ENCODE data around the gene CRELD1. TPM values are rescaled to one million over a fixed set of nuclear protein-coding genes. Genes with fewer than 3 reads are reported as not detected.

The CRELD1 gene
- total RNA-seq, 2 donors from 2014 or later: 19.8 to 23.6 TPM

DNA sequence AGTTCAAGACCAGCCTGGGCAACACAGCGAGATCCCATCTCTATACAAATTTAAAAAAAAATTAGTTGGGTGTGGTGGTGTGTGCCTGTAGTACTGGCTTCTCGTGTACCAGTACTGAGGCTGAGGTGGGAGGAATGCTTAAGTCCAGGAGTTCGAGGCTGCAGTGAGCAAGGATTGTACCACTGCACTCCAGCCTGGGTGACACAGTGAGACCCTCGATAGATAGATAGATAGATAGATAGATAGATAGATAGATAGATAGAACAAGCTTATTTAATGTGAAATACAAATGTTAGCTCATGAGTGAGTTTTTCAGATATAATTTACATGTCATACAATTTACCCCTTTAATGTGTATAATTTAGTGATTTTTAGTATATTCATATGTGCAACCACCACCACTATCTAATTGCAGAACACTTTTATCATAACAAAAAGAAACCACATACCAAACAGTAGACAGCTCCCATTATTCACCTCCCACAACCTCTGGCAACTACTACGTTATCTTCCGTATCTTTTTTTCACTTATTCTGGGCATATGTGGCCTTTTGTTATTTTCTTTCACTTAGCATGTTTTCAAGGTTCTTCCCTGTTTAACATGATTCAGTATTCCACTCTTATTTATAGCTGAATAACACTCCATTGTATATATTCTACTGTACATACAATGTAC lies 31.7 kb downstream of the CRELD1 start:
- DNase-seq (no peak), ATAC-seq (no peak)
- WGBS, 2 donors: 84 to 95% methylated on average over 6 of the region's 6 CpGs
- Histone ChIP-seq H3K4me3 (no peak overlapping the region), H3K9me3 (no peaks in the 10 kb centered on the region), H3K4me1 (no peaks in the 10 kb centered on the region), H3K36me3 (replicated peaks in 1 of 2; ENCODE audit: insufficient read depth in 1 of 2, low read depth in 2 of 2) (peaks cover 0 to 18% of the 10 kb centered on the region in 2 donors), H3K27me3 (no peaks in the 10 kb centered on the region), H3K27ac (no peak overlapping the region)
- TF ChIP-seq, protein P1, sequence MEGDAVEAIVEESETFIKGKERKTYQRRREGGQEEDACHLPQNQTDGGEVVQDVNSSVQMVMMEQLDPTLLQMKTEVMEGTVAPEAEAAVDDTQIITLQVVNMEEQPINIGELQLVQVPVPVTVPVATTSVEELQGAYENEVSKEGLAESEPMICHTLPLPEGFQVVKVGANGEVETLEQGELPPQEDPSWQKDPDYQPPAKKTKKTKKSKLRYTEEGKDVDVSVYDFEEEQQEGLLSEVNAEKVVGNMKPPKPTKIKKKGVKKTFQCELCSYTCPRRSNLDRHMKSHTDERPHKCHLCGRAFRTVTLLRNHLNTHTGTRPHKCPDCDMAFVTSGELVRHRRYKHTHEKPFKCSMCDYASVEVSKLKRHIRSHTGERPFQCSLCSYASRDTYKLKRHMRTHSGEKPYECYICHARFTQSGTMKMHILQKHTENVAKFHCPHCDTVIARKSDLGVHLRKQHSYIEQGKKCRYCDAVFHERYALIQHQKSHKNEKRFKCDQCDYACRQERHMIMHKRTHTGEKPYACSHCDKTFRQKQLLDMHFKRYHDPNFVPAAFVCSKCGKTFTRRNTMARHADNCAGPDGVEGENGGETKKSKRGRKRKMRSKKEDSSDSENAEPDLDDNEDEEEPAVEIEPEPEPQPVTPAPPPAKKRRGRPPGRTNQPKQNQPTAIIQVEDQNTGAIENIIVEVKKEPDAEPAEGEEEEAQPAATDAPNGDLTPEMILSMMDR (IDR thresholded peaks at IDR 0.05): no peak
- no peak for TF ChIP-seq POLR2A (IDR thresholded peaks at IDR 0.05)
- intact Hi-C loops (cut with DNase I): no loop called here

DNA sequence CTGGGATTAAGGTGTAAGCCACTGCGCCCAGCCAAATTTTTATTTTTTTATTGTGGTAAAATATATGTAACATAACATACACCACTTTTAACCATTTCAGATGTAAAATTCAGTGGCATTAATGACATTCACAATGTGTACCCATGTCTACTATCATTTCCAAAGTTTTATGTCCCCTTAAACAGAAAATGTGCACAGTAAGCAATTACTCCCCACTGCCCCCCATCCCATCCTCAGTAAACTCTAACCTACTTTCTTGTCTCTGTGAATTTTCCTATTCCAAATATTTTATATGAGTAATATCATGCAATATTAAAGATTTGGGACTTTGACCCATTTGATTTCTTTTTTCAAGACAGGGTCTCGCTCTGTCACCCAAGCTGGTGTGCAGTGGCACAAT lies 33.2 kb downstream of the CRELD1 start:
- WGBS, 2 donors: 92 to 100% methylated on average over 2 of the region's 2 CpGs
- H3K4me1 ChIP-seq: no peaks in the 10 kb centered on the region
- ATAC-seq (no peak), DNase-seq (no peak)
- intact Hi-C loops (cut with DNase I): no loop called here
- H3K9me3 ChIP-seq: no peaks in the 10 kb centered on the region
- no peak for TF ChIP-seq POLR2A (IDR thresholded peaks at IDR 0.05)
- TF ChIP-seq, protein P1 (IDR thresholded peaks at IDR 0.05): no peak
- H3K4me3 ChIP-seq: no peak overlapping the region
- peaks cover 0 to 24% of the 10 kb centered on the region in 2 donors for H3K36me3 ChIP-seq (replicated peaks in 1 of 2; ENCODE audit: insufficient read depth in 1 of 2, low read depth in 2 of 2)
- H3K27me3 ChIP-seq: no peaks in the 10 kb centered on the region
- H3K27ac ChIP-seq: no peak overlapping the region

DNA sequence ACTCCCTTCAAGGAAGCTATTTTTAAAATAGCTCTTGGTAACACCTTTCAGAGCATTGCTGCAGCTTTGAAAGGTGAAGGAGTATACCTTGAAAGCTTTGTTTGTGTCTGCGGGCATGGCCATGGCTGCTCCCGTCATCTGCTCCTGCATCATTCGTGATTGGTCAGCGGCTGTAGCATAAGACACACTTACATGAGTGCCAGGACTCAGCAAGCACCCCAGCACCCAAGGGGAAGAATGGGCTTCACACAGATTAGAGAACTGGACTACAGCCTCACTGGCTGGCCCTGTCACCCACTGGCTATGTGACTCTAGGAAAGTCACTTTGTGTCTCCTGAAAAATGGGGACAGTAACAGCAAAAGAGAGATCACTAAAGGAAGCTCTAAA lies 36.0 kb downstream of the CRELD1 start:
- DNase-seq (no peak), ATAC-seq (no peak)
- 97 to 98% methylated on average over 4 of the region's 4 CpGs for WGBS, 2 donors
- Histone ChIP-seq H3K36me3 (replicated peaks in 1 of 2; ENCODE audit: insufficient read depth in 1 of 2, low read depth in 2 of 2) (peaks cover 10 to 22% of the 10 kb centered on the region in 2 donors), H3K4me1 (no peaks in the 10 kb centered on the region), H3K9me3 (no peaks in the 10 kb centered on the region), H3K27me3 (no peaks in the 10 kb centered on the region), H3K27ac (no peak overlapping the region), H3K4me3 (no peak overlapping the region)
- no peak for TF ChIP-seq POLR2A (IDR thresholded peaks at IDR 0.05)
- TF ChIP-seq, protein P1 (IDR thresholded peaks at IDR 0.05): no peak
- intact Hi-C loops (cut with DNase I): no loop called here

DNA sequence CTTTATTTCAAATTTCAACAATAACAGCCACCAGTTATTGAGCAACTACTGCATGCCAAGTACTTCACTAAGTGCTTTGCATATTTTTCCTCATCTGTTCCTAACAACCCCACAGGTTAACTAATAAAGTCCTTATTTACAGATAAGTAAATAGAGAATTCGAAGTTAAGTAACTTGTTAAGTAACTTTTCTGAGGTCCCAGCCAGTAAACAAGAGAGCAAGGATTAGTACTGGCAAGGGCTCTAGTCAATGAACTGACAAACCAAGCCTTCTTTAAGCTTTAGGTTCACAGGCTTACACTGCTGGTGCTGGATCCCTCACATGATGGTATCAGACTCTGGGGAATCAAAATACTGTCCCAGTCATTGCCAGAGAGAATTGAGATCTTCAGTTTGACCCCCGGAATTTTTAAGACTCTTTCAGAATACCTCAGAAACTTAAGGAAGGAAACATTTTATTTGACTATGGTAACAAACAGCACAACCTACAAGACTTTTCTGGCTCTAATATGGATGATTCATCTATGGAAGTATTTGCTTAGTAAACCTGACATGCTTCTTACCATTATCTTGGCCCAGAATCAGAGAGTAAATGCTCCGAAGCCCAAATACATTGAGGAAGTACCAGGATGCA lies 36.5 kb downstream of the CRELD1 start:
- Histone ChIP-seq H3K4me3 (no peak overlapping the region), H3K9me3 (no peaks in the 10 kb centered on the region), H3K4me1 (no peaks in the 10 kb centered on the region), H3K27ac (no peak overlapping the region), H3K27me3 (no peaks in the 10 kb centered on the region), H3K36me3 (replicated peaks in 1 of 2; ENCODE audit: insufficient read depth in 1 of 2, low read depth in 2 of 2) (peaks cover 10 to 22% of the 10 kb centered on the region in 2 donors)
- intact Hi-C loops (cut with DNase I): no loop called here
- 71 to 76% methylated on average over 3 of the region's 3 CpGs for WGBS, 2 donors
- TF ChIP-seq, protein P1 (IDR thresholded peaks at IDR 0.05): no peak
- TF ChIP-seq POLR2A (IDR thresholded peaks at IDR 0.05): no peak
- DNase-seq (no peak), ATAC-seq (no peak)

Measured in body of pancreas (tissue), 4 donors.